Measurements from ENCODE around the gene TP53I13. TPM values are rescaled to one million over a fixed set of nuclear protein-coding genes. Genes with fewer than 3 reads are reported as not detected.

TP53I13 gene
- total and polyA plus RNA-seq, 2 of the 4 experiments (the other 2 are of a cell fraction), result 22.0 to 48.3 TPM

DNA sequence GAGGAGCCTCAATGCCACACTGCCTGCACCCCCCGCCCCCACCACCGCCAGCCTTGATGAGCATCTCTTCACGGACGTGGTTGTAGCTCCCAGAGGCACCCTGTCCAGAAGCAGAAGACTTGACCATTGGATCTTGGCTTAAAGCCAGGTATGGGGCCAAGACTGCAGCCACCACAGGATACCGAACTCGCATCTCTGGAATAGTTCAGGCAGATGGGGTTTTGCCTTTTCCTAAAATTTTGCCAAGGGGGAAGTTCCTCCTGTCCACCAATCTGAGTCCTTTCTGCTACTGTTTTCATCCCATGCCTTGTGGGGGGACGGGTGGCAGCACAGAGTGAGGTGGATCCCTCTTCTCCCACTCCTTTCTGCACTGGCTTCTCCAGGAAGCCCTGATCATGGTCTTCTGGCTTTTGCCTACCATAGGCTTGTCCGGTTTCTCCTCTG is 53.3 kb downstream of the TP53I13 start:
- Histone ChIP-seq H3K4me3 (ENCODE audit: insufficient read depth, low read depth, low read length) (peak overlapping the region; percentile 66), H2AFZ (replicated peaks; ENCODE audit: low read length, poor library complexity) (peak overlapping the region; percentile 96), H3K27me3 (ENCODE audit: control insufficient read depth, insufficient read depth, low read length) (no peaks in the 10 kb centered on the region; the same call in 1 of the 2 replicates), H3K27ac (ENCODE audit: insufficient read depth, low read length) (no peak overlapping the region), H3K4ac (ENCODE audit: low read depth, low read length) (peak overlapping the region; percentile 5; the same call in 1 of the 2 replicates), H3K56ac (ENCODE audit: extremely low read depth, insufficient read depth, low read length) (no peak overlapping the region), H3K79me1 (ENCODE audit: low read depth in 1 of 2, low read length in 2 of 2) (peaks cover 0 to 22% of the 10 kb centered on the region in 2 experiments; a peak in 1 of 4 replicates), H3K9ac (ENCODE audit: low read depth, low read length) (peak overlapping the region; percentile 40; the same call in 1 of the 2 replicates), H2BK120ac (ENCODE audit: low read depth, low read length) (no peak overlapping the region), H3K4me1 (ENCODE audit: control insufficient read depth, insufficient read depth, low read length) (peaks cover 15% of the 10 kb centered on the region), H2AK5ac (ENCODE audit: low read depth, low read length) (peak overlapping the region; percentile 70; the same call in 1 of the 2 replicates), H3K18ac (ENCODE audit: low read depth, low read length) (no peak overlapping the region), H3K14ac (replicated peaks; ENCODE audit: low read depth, low read length) (peak overlapping the region; percentile 14; the same call in 1 of the 2 replicates), H2BK20ac (ENCODE audit: low read depth, low read length) (no peak overlapping the region), H2AK9ac (replicated peaks; ENCODE audit: low read depth, low read length, poor library complexity) (peak overlapping the region; percentile 71), H3K9me3 (ENCODE audit: control insufficient read depth, insufficient read depth, low read length) (no peaks in the 10 kb centered on the region), H4K20me1 (ENCODE audit: insufficient read depth, low read length) (peaks cover 9% of the 10 kb centered on the region; the same call in 1 of the 2 replicates), H2BK15ac (ENCODE audit: low read depth, low read length) (no peak overlapping the region), H4K5ac (ENCODE audit: low read depth, low read length) (no peak overlapping the region; the same call in 1 of the 2 replicates), H2BK5ac (ENCODE audit: low read depth, low read length, poor library complexity, severe bottlenecking) (no peak overlapping the region), H3K36me3 (ENCODE audit: control insufficient read depth, insufficient read depth, low read length) (peaks cover 2% of the 10 kb centered on the region; the same call in 1 of the 2 replicates), H4K8ac (ENCODE audit: low read depth in 2 of 2, low read length in 2 of 2) (no peak overlapping the region), H3K9me1 (ENCODE audit: insufficient read depth, low read length) (peaks cover 22% of the 10 kb centered on the region), H3K4me2 (ENCODE audit: low read depth, low read length) (peak overlapping the region; percentile 62), H3K23ac (ENCODE audit: low read depth, low read length) (no peak overlapping the region), H4K91ac (ENCODE audit: insufficient read depth, low read depth, low read length) (no peak overlapping the region)
- in situ Hi-C loops (cut with MboI; ENCODE audit: low sequenced_read_pairs) (no loop called here), intact Hi-C loops (cut with micrococcal nuclease) (no loop called here), dilution Hi-C loops (cut with HindIII; ENCODE audit: low sequenced_read_pairs, unreplicated experiment) (no loop called here)
- TF ChIP-seq, protein P1, sequence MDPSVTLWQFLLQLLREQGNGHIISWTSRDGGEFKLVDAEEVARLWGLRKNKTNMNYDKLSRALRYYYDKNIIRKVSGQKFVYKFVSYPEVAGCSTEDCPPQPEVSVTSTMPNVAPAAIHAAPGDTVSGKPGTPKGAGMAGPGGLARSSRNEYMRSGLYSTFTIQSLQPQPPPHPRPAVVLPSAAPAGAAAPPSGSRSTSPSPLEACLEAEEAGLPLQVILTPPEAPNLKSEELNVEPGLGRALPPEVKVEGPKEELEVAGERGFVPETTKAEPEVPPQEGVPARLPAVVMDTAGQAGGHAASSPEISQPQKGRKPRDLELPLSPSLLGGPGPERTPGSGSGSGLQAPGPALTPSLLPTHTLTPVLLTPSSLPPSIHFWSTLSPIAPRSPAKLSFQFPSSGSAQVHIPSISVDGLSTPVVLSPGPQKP (IDR thresholded peaks at IDR 0.05; ENCODE audit: borderline replicate concordance, low read depth, low read length), result no peak
- no peak for TF ChIP-seq CEBPB (IDR thresholded peaks at IDR 0.05; ENCODE audit: low read depth, low read length)
- no peak for TF ChIP-seq MXI1 (IDR thresholded peaks at IDR 0.05; ENCODE audit: borderline replicate concordance, low read depth, low read length)
- no peak for TF ChIP-seq MAFK (IDR thresholded peaks at IDR 0.05; ENCODE audit: low read depth, low read length)
- TF ChIP-seq RFX5 (IDR thresholded peaks at IDR 0.05; ENCODE audit: low read depth, low read length), result no peak
- TF ChIP-seq BHLHE40 (IDR thresholded peaks at IDR 0.05; ENCODE audit: low read depth, low read length), result no peak
- TF ChIP-seq, protein P2, sequence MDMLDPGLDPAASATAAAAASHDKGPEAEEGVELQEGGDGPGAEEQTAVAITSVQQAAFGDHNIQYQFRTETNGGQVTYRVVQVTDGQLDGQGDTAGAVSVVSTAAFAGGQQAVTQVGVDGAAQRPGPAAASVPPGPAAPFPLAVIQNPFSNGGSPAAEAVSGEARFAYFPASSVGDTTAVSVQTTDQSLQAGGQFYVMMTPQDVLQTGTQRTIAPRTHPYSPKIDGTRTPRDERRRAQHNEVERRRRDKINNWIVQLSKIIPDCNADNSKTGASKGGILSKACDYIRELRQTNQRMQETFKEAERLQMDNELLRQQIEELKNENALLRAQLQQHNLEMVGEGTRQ (IDR thresholded peaks at IDR 0.05; ENCODE audit: low read depth, low read length), result no peak
- TF ChIP-seq RAD21 (IDR thresholded peaks at IDR 0.05; ENCODE audit: low read length), result no peak
- no peak for TF ChIP-seq POLR2A (IDR thresholded peaks at IDR 0.05; ENCODE audit: low read depth, low read length)
- TF ChIP-seq SMC3 (IDR thresholded peaks at IDR 0.05; ENCODE audit: low read depth, low read length), result no peak
- TF ChIP-seq MAZ (IDR thresholded peaks at IDR 0.05; ENCODE audit: borderline replicate concordance, low read depth, low read length), result no peak
- TF ChIP-seq NFE2L2 (IDR thresholded peaks at IDR 0.05; ENCODE audit: low read depth, low read length), result no peak
- TF ChIP-seq RCOR1 (IDR thresholded peaks at IDR 0.05; ENCODE audit: insufficient replicate concordance, low read length), result no peak
- TF ChIP-seq, protein P3, sequence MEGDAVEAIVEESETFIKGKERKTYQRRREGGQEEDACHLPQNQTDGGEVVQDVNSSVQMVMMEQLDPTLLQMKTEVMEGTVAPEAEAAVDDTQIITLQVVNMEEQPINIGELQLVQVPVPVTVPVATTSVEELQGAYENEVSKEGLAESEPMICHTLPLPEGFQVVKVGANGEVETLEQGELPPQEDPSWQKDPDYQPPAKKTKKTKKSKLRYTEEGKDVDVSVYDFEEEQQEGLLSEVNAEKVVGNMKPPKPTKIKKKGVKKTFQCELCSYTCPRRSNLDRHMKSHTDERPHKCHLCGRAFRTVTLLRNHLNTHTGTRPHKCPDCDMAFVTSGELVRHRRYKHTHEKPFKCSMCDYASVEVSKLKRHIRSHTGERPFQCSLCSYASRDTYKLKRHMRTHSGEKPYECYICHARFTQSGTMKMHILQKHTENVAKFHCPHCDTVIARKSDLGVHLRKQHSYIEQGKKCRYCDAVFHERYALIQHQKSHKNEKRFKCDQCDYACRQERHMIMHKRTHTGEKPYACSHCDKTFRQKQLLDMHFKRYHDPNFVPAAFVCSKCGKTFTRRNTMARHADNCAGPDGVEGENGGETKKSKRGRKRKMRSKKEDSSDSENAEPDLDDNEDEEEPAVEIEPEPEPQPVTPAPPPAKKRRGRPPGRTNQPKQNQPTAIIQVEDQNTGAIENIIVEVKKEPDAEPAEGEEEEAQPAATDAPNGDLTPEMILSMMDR (conservative IDR thresholded peaks at IDR 0.05; ENCODE audit: low read depth, low read length), result no peak
- no peak for TF ChIP-seq FOS (IDR thresholded peaks at IDR 0.05; ENCODE audit: low read depth, low read length)
- no TSS peak for BruUV-seq (replicated peaks)
- ChIA-PET CTCF (no interaction called here), POLR2A (ENCODE audit: unreplicated experiment) (no interaction called here)
- no peak for DNase-seq
- no peak for ATAC-seq (ENCODE audit: low read depth)
- WGBS, 2 experiments (ENCODE audit: extremely low coverage in 2 of 2, insufficient read length in 1 of 2), result 58% methylated on average over 4 of the region's 8 CpGs; no CpG with 5 or more reads in 1 of the 2 experiments

Data from IMR-90 (cell line).